HepG2 (cell line): Measurements from ENCODE around the gene RTP4. TPM values are rescaled to one million over a fixed set of nuclear protein-coding genes. Genes with fewer than 3 reads are reported as not detected.

Source experiments
- ATAC-seq: fragments of 200-7000 bp; cut with Tn5 transposase; 3 replicates; pipeline ENCODE4 v1.9.1; 2020; ENCODE audit warnings: mild to moderate bottlenecking, moderate library complexity
- BruUV-seq: library from RNA; stranded (reverse); fragments of 400-500 nt; replicated peaks from 2 replicates; lab custom pipeline; 2021; lab: Mats Ljungman, UMichigan
- CTCF ChIA-PET: fragments of 300-600 bp; formaldehyde crosslinking; extraction: SDS; loops from one replicate; lab custom pipeline; 2021; ENCODE audit warnings: low total read pairs, inconsistent platforms, low intra/inter-chr PET ratio; lab: Yijun Ruan, JAX
- POLR2A ChIA-PET: fragments of 350-600 bp; sonication (Branson Sonifier 250); formaldehyde crosslinking; loops from one replicate; lab custom pipeline; 2020; ENCODE audit warnings: antibody characterized with exemption, inconsistent platforms; lab: Yijun Ruan, JAX
- DNase-seq: peaks from one replicate; pipeline ENCODE4 v3.0.0-alpha.2; 2015; ENCODE audit warnings: low spot score
- FAIRE-seq: peaks from 3 replicates; lab custom pipeline; 2011; peaks lifted over from hg19 to GRCh38; lab: Jason Lieb, UNC
- H2AFZ ChIP-seq: one replicate; pipeline ENCODE4 v1.6.1; 2011; ENCODE audit warnings: low read length, inconsistent platforms
- H3K27ac ChIP-seq: fragments of 300-600 bp; 3 replicates; pipeline ENCODE4 v1.8.0; 2011; ENCODE audit warnings: mixed run types, mild to moderate bottlenecking, mixed read lengths, low read length, inconsistent platforms; ENCODE audit not compliant: insufficient read depth; ENCODE audit errors: extremely low read length
- H3K27me3 ChIP-seq, 2 experiments: fragments of 200-600 bp in 1 of 2; 2 replicates in 1 of 2; 3 replicates in 1 of 2; pipeline versions ENCODE4 v1.6.0 to v1.8.0; 2011; ENCODE audit warnings: low read length in 2 of 2, mild to moderate bottlenecking in 2 of 2, moderate library complexity in 2 of 2, inconsistent platforms in 1 of 2; ENCODE audit not compliant: insufficient read depth in 2 of 2, control insufficient read depth in 1 of 2
- H3K36me3 ChIP-seq, 2 experiments: fragments of 200-600 bp in 1 of 2; replicated peaks in 1 of 2; 2 replicates in 1 of 2; 3 replicates in 1 of 2; pipeline versions ENCODE4 v1.5.1 to v1.8.0; 2011; ENCODE audit warnings: low read length in 2 of 2, inconsistent platforms in 1 of 2; ENCODE audit not compliant: insufficient read depth in 2 of 2, control insufficient read depth in 1 of 2
- H3K4me1 ChIP-seq: 2 replicates; pipeline ENCODE4 v1.5.1; 2012; ENCODE audit warnings: low read length, inconsistent platforms; ENCODE audit not compliant: insufficient read depth
- H3K4me2 ChIP-seq: 2 replicates; pipeline ENCODE4 v1.6.0; 2011; ENCODE audit warnings: low read depth, low read length, inconsistent platforms
- H3K4me3 ChIP-seq, 3 experiments: fragments of 200-600 bp in 1 of 3; sonication (generic), shearing (Covaris generic) in 1 of 3; replicated peaks in 1 of 3; 2 replicates each; pipeline ENCODE4 v1.5.1; 2011 to 2016; ENCODE audit warnings: low read length in 3 of 3, inconsistent platforms in 2 of 3, low read depth in 2 of 3, mild to moderate bottlenecking in 2 of 3, control low read depth in 1 of 3, mixed read lengths in 1 of 3; ENCODE audit not compliant: insufficient read depth in 1 of 3
- H3K79me2 ChIP-seq: one replicate; pipeline ENCODE4 v1.6.1; 2011; ENCODE audit warnings: low read length, inconsistent platforms; ENCODE audit not compliant: insufficient read depth
- H3K9ac ChIP-seq: 2 replicates; pipeline ENCODE4 v1.6.0; 2011; ENCODE audit warnings: mild to moderate bottlenecking, low read depth, low read length, inconsistent platforms; ENCODE audit not compliant: insufficient read depth
- H3K9me3 ChIP-seq: 2 replicates; pipeline ENCODE4 v1.5.1; 2012; ENCODE audit warnings: mild to moderate bottlenecking, low read length
- H4K20me1 ChIP-seq: 2 replicates; pipeline ENCODE4 v1.6.0; 2011; ENCODE audit warnings: inconsistent platforms, mild to moderate bottlenecking, low read length, moderate library complexity; ENCODE audit not compliant: insufficient read depth
- CBX5 ChIP-seq: sonication (generic); formaldehyde crosslinking; IDR thresholded peaks from 2 replicates; pipeline ENCODE4 v1.4.0; 2020; ENCODE audit warnings: missing genetic modification reagents, borderline replicate concordance
- ETV5 ChIP-seq: IDR thresholded peaks from 2 replicates; pipeline ENCODE4 v1.6.1; 2018; ENCODE audit warnings: missing biosample characterization, missing genetic modification reagents, inconsistent platforms, borderline replicate concordance
- HOXA9 ChIP-seq: sonication (generic); formaldehyde crosslinking; IDR thresholded peaks from 2 replicates; pipeline ENCODE4 v1.8.1; 2022; ENCODE audit warnings: missing genetic modification reagents, mild to moderate bottlenecking, moderate library complexity, borderline replicate concordance
- RFXANK ChIP-seq: IDR thresholded peaks from 2 replicates; pipeline ENCODE4 v1.6.1; 2016
- SRSF9 ChIP-seq: fragments of 200-400 bp; formaldehyde crosslinking; IDR thresholded peaks from 2 replicates; pipeline ENCODE4 v1.6.1; 2018; ENCODE audit warnings: borderline replicate concordance, mild to moderate bottlenecking, low read depth, low read length; ENCODE audit not compliant: insufficient read depth, poor library complexity, severe bottlenecking
- THAP9 ChIP-seq: sonication (generic); formaldehyde crosslinking; IDR thresholded peaks from 2 replicates; pipeline ENCODE4; 2020; ENCODE audit warnings: missing genetic modification reagents, mild to moderate bottlenecking, borderline replicate concordance
- ZBTB1 ChIP-seq: sonication (generic); formaldehyde crosslinking; IDR thresholded peaks from 2 replicates; pipeline ENCODE4 v1.4.0; 2020; ENCODE audit warnings: missing genetic modification reagents, borderline replicate concordance
- ZMYM3 ChIP-seq: sonication (generic); formaldehyde crosslinking; IDR thresholded peaks from 2 replicates; pipeline ENCODE4 v1.5.1; 2020; ENCODE audit warnings: mild to moderate bottlenecking, missing genetic modification reagents
- ZMYM4 ChIP-seq: sonication (generic); formaldehyde crosslinking; IDR thresholded peaks from 2 replicates; pipeline ENCODE4 v1.8.1; 2023; ENCODE audit warnings: mild to moderate bottlenecking, missing genetic modification reagents
- WGBS: methylation state at CpG from one replicate; pipeline ENCODE4 v1.1.6; 2017; ENCODE audit warnings: low lambda C conversion rate; 5-methylcytosine and 5-hydroxymethylcytosine counted together
- in situ Hi-C: cut with HindIII; loops from 2 replicates; pipeline ENCODE4 v1.10.0; 2017; ENCODE audit warnings: low pct_unique_long_range_greater_than_20kb; ENCODE audit not compliant: extremely low pct_ligation_motif_present
- intact Hi-C: fragments of 100-400 bp; cut with micrococcal nuclease; formaldehyde crosslinking; loops from one replicate; pipeline ENCODE4 v1.10.0; 2022; ENCODE audit not compliant: unreplicated experiment
- polyA plus RNA-seq, 8 experiments: library from polyadenylated mRNA; depleted of rRNA in 3 of 8; stranded (reverse) in 7 of 8; unstranded in 1 of 8; fragments of >200 nt; fragmentation: Illumina TruSeq in 4 of 8; extraction: Trizol in 4 of 8; gene quantifications; 2 replicates each; pipeline versions ENCODE4 v1.2.1 to v1.2.3, GENCODE V29; 2011 to 2016; ENCODE audit warnings: low read depth in 4 of 8, missing spikeins in 1 of 8, mixed read lengths in 1 of 8; ENCODE audit not compliant: insufficient read depth in 1 of 8
- total RNA-seq, 5 experiments: library from RNA; depleted of rRNA; stranded (reverse); fragments of >200 nt; fragmentation: Illumina TruSeq; extraction: Trizol; gene quantifications; 2 replicates each; pipeline ENCODE4 v1.2.3, GENCODE V29; 2016; ENCODE audit warnings: low read depth in 1 of 5

The RTP4 gene
- total and polyA plus RNA-seq, 2 of the 13 experiments (the other 11 are each of a cell fraction or from before 2014, with no cell fraction given) = 0.11 to 0.62 TPM

DNA sequence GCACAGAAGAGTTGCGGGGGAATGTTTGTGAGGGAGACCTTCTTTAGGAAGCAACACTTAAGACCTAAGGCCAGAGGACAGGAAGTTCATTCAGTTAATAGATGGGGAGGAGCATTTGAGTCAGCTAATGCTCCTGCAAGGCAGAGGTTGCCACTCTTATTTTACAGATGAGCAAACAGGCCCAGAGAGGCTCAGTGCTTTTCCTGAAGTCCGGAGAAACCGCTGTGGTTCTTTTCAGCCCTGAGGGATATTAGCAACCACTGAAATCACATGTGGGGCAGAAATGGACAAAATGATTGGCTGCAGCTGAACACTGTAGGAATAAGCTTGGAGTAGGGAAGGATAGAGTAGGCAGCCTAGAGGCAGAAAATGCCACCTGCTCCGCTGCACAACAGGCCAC, 33.3 kb upstream of the RTP4 start:
- CTCF ChIA-PET = no interaction called here
- ATAC-seq = no peak
- intact Hi-C loops (no loop called here), in situ Hi-C loops (no loop called here)
- Histone ChIP-seq H4K20me1 (no peaks in the 10 kb centered on the region), H3K27ac (no peak overlapping the region), H2AFZ (no peak overlapping the region), H3K36me3 (no peaks in the 10 kb centered on the region), H3K4me1 (no peaks in the 10 kb centered on the region), H3K9me3 (no peaks in the 10 kb centered on the region), H3K4me2 (no peak overlapping the region), H3K79me2 (no peaks in the 10 kb centered on the region), H3K27me3 (peaks cover 1 to 16% of the 10 kb centered on the region in 2 experiments; a peak in 3 of 5 replicates), H3K4me3 (no peak overlapping the region)
- FAIRE-seq = no peak
- no peak for DNase-seq
- BruUV-seq = no TSS peak
- TF ChIP-seq ETV5 (no peak), ZMYM3 (CRISPR knock-in tag) (no peak), ZMYM4 (CRISPR knock-in tag) (no peak), THAP9 (CRISPR knock-in tag) (no peak), HOXA9 (CRISPR knock-in tag) (no peak), SRSF9 (no peak), ZBTB1 (CRISPR knock-in tag) (no peak), RFXANK (no peak), CBX5 (CRISPR knock-in tag) (no peak)
- TF ChIP-seq, all 625 proteins: peak for 0
- WGBS = 83% methylated on average over 4 of the region's 4 CpGs
- POLR2A ChIA-PET = no interaction called here
- no peak overlapping the region for H3K9ac ChIP-seq
